ENCODE measurements around the gene ARL6IP4. TPM values are rescaled to one million over a fixed set of nuclear protein-coding genes. Genes with fewer than 3 reads are reported as not detected.

Gene ARL6IP4
- total and polyA plus RNA-seq, 10 of the 15 experiments (the other 5 are each of a cell fraction or from before 2014, with no cell fraction given): 2.5 to 320 (median 188) TPM

- H4K20me1 ChIP-seq (ENCODE audit: control insufficient read depth, insufficient read depth): no peaks in the 10 kb centered on the region
- no peak overlapping the region for H3K4me3 ChIP-seq
- in situ Hi-C loops (cut with MboI): no loop called here
- no peak for TF ChIP-seq CREB1 (IDR thresholded peaks at IDR 0.05; ENCODE audit: low read depth)
- no peak for TF ChIP-seq RUNX3 (IDR thresholded peaks at IDR 0.05; ENCODE audit: low read length)
- TF ChIP-seq HCFC1 (IDR thresholded peaks at IDR 0.05; ENCODE audit: low read length): no peak
- TF ChIP-seq SMC3 (IDR thresholded peaks at IDR 0.05; ENCODE audit: borderline replicate concordance, low read length): no peak
- no peak for TF ChIP-seq HSF1 (IDR thresholded peaks at IDR 0.05; ENCODE audit: low read depth, low read length)
- TF ChIP-seq SMAD5 (IDR thresholded peaks at IDR 0.05; ENCODE audit: low read depth): no peak
- no peak for TF ChIP-seq ZNF622 (IDR thresholded peaks at IDR 0.05)
- TF ChIP-seq CEBPB (IDR thresholded peaks at IDR 0.05; ENCODE audit: borderline replicate concordance in 1 of 2, low read depth in 2 of 2, low read length in 2 of 2): no peak
- TF ChIP-seq MTA3 (IDR thresholded peaks at IDR 0.05; ENCODE audit: borderline replicate concordance, low read length): no peak
- TF ChIP-seq SKIL (IDR thresholded peaks at IDR 0.05; ENCODE audit: low read depth, poor library complexity, severe bottlenecking): no peak
- no peak for TF ChIP-seq PML (IDR thresholded peaks at IDR 0.05; ENCODE audit: low read length)
- no peak for TF ChIP-seq KDM1A (IDR thresholded peaks at IDR 0.05; ENCODE audit: borderline replicate concordance)
- TF ChIP-seq MYC (IDR thresholded peaks at IDR 0.05; ENCODE audit: insufficient read depth, insufficient read length, insufficient replicate concordance, low read length, severe bottlenecking): no peak
- H3K4me2 ChIP-seq (ENCODE audit: control insufficient read depth, insufficient read depth): no peak overlapping the region
- no peaks in the 10 kb centered on the region for H3K79me2 ChIP-seq (ENCODE audit: control insufficient read depth, insufficient read depth, low read length)
- FAIRE-seq (no peak), ATAC-seq (no peak), DNase-seq (ENCODE audit: low read depth, low spot score) (no peak)
- H3K36me3 ChIP-seq (ENCODE audit: control insufficient read depth in 2 of 2, insufficient read depth in 2 of 2, low read length in 1 of 2): no peaks in the 10 kb centered on the region
- no TSS peak for BruUV-seq (replicated peaks)
- ChIA-PET RAD21 (ENCODE audit: unreplicated experiment) (no interaction called here), POLR2A (no interaction called here), CTCF (no interaction called here), SMC1A (ENCODE audit: uncharacterized antibody, unreplicated experiment) (interaction anchor here (0.8 kb wide), 1 partner anchor 213 kb away, joined by 3 read pairs; no protein-coding TSS in a partner anchor)
- intact Hi-C loops (cut with micrococcal nuclease; ENCODE audit: unreplicated experiment): no loop called here
- H2AFZ ChIP-seq (ENCODE audit: control insufficient read depth, low read depth, low read length): no peak overlapping the region
- H3K27ac ChIP-seq (ENCODE audit: control insufficient read depth, insufficient read depth): no peak overlapping the region
- H3K27me3 ChIP-seq (replicated peaks in 1 of 2; ENCODE audit: control insufficient read depth in 2 of 2, insufficient read depth in 2 of 2, low read length in 1 of 2): no peaks in the 10 kb centered on the region; a peak in 2 of 4 replicates
- no peak overlapping the region for H3K9ac ChIP-seq (ENCODE audit: control insufficient read depth, insufficient read depth, low read length)
- no peaks in the 10 kb centered on the region for H3K4me1 ChIP-seq (ENCODE audit: control insufficient read depth, insufficient read depth, low read length)
- H3K9me3 ChIP-seq (replicated peaks; ENCODE audit: control insufficient read depth, insufficient read depth, low read length): no peaks in the 10 kb centered on the region
- 14% methylated on average over 9 of the region's 9 CpGs for WGBS (ENCODE audit: insufficient coverage, insufficient replicate concordance, low lambda C conversion rate, missing lambda C conversion rate)
These were observed 44.4 kb downstream of the ARL6IP4 start for GRCh38 chr12:123024819-123025391.

Measured in GM12878 (cell line).